Measurements from ENCODE around the gene ARL8B.
A peak's percentile ranks its signal among the peaks of the same experiment; 100 is the strongest.
"Not testable (repeated sequence)": the region's sequence is repeated elsewhere in the genome, so short reads cannot be mapped to it uniquely, and the experiment has no call there.

ARL8B gene

GRCh38 chr3:5122030-5122740 is at the start of gene ARL8B:
TSS of gene ARL8B (plus strand) at chr3:5122292. CDS start at chr3:5122466, 174 bp downstream.
- peak; percentile 95 for DNase-seq

GRCh38 chr3:5073374-5074085 is 48.6 kb upstream of the ARL8B start:
- DNase-seq, result no peak

GRCh38 chr3:5078151-5078550 is 43.9 kb upstream of the ARL8B start:
- DNase-seq, result no peak

GRCh38 chr3:5079761-5080160 is 42.3 kb upstream of the ARL8B start:
- no peak for DNase-seq

- no peak for DNase-seq
These were observed 41.1 kb upstream of the ARL8B start for GRCh38 chr3:5080779-5081550.

GRCh38 chr3:5081973-5082788 is 39.9 kb upstream of the ARL8B start:
- not testable (repeated sequence) for DNase-seq

GRCh38 chr3:5082789-5083115 is 39.3 kb upstream of the ARL8B start:
- no peak for DNase-seq

GRCh38 chr3:5084224-5084623 is 37.9 kb upstream of the ARL8B start:
- DNase-seq, result no peak

- no peak for DNase-seq
These were observed 35.4 kb upstream of the ARL8B start for GRCh38 chr3:5086708-5087107.

GRCh38 chr3:5087209-5087608 is 34.9 kb upstream of the ARL8B start:
- DNase-seq, result no peak

- no peak for DNase-seq
These were observed 31.9 kb upstream of the ARL8B start for GRCh38 chr3:5090197-5090596.

- DNase-seq, result no peak
These were observed 30.1 kb upstream of the ARL8B start for GRCh38 chr3:5092018-5092417.

- DNase-seq, result no peak
These were observed 28.4 kb upstream of the ARL8B start for GRCh38 chr3:5093731-5094130.

GRCh38 chr3:5095886-5096285 is 26.2 kb upstream of the ARL8B start:
- DNase-seq, result peak in 1 of 2 donors; percentile 10

GRCh38 chr3:5096336-5097008 is 25.6 kb upstream of the ARL8B start:
- DNase-seq, result no peak

GRCh38 chr3:5098346-5098745 is 23.7 kb upstream of the ARL8B start:
- DNase-seq, result no peak

- DNase-seq, result no peak
These were observed 19.6 kb upstream of the ARL8B start for GRCh38 chr3:5102532-5102931.

GRCh38 chr3:5103743-5104142 is 18.3 kb upstream of the ARL8B start:
- no peak for DNase-seq

GRCh38 chr3:5105050-5105449 is 17.0 kb upstream of the ARL8B start:
- no peak for DNase-seq

- DNase-seq, result not testable (repeated sequence)
These were observed 15.7 kb upstream of the ARL8B start for GRCh38 chr3:5106371-5106770.

- not testable (repeated sequence) for DNase-seq
These were observed 15.2 kb upstream of the ARL8B start for GRCh38 chr3:5106933-5107334.

- no peak for DNase-seq
These were observed 11.8 kb upstream of the ARL8B start for GRCh38 chr3:5110337-5110736.
